Nephron (organoid): Measurements from ENCODE around the gene CARD11.
"Not testable (repeated sequence)": the region's sequence is repeated elsewhere in the genome, so short reads cannot be mapped to it uniquely, and the experiment has no call there.

Source experiments
- H3K27ac Mint-ChIP-seq, 3 experiments: 2 replicates each; pipeline ENCODE4 v1.8.0; 2020; ENCODE audit warnings: mixed read lengths in 3 of 3, mild to moderate bottlenecking in 2 of 3, moderate library complexity in 1 of 3
- H3K27me3 Mint-ChIP-seq: 2 replicates; pipeline ENCODE4 v1.8.0; 2021; ENCODE audit warnings: low read depth, mild to moderate bottlenecking, moderate library complexity, mixed read lengths
- H3K36me3 Mint-ChIP-seq: 2 replicates; pipeline ENCODE4 v1.8.0; 2020; ENCODE audit warnings: low read depth, mixed read lengths
- H3K4me1 Mint-ChIP-seq: 2 replicates; pipeline ENCODE4 v1.8.0; 2020; ENCODE audit warnings: mixed read lengths
- H3K4me3 Mint-ChIP-seq, 3 experiments: 2 replicates each; pipeline ENCODE4 v1.8.0; 2020; ENCODE audit warnings: mild to moderate bottlenecking in 3 of 3, mixed read lengths in 3 of 3, moderate library complexity in 2 of 3
- H3K9me3 Mint-ChIP-seq: 2 replicates; pipeline ENCODE4 v1.8.0; 2020; ENCODE audit warnings: mixed read lengths
- TF ChIP-seq, protein P1 (sequence below), 3 experiments: fragments of 200-600 bp; sonication (generic); IDR thresholded peaks; one replicate each; pipeline ENCODE4 v1.5.0; 2021; ENCODE audit warnings: antibody characterized with exemption in 3 of 3; ENCODE audit not compliant: unreplicated experiment in 3 of 3

Gene CARD11

DNA sequence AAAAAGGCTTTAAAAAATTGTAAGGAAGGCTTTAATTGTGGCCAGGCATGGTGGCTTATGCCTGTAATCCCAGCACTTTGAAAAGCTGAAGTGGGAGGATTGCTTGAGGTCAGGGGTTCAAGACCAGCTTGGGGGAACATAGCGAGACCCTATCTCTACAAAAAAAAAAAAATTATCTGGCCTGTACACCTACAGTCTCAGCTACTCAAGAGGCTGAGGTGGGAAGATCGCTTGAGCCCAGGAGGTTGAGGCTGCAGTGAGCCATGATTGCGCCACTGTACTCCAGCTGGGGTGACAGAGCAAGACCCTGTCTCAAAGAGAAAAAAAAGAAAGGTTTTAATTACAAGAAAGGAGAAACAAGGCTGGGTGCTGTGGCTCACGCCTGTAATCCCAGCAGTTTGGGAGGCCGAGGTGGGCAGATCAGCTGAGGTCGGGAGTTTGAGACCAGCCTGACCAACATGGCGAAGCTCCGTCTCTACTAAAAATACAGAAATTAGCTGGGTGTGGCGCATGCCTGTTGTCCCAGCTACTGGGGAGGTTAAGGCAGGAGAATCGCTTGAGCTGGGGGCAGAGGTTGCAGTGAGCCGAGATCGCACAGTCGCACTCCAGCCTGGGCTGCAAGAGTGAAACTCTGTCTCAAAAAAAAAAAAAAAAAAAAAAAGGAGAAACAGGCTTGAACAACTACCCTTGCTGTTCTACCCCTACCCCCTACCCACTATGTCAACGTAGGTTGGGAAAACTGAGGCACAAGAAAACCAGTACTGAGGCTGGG is 83.7 kb downstream of the CARD11 start:
- TF ChIP-seq, protein P1, sequence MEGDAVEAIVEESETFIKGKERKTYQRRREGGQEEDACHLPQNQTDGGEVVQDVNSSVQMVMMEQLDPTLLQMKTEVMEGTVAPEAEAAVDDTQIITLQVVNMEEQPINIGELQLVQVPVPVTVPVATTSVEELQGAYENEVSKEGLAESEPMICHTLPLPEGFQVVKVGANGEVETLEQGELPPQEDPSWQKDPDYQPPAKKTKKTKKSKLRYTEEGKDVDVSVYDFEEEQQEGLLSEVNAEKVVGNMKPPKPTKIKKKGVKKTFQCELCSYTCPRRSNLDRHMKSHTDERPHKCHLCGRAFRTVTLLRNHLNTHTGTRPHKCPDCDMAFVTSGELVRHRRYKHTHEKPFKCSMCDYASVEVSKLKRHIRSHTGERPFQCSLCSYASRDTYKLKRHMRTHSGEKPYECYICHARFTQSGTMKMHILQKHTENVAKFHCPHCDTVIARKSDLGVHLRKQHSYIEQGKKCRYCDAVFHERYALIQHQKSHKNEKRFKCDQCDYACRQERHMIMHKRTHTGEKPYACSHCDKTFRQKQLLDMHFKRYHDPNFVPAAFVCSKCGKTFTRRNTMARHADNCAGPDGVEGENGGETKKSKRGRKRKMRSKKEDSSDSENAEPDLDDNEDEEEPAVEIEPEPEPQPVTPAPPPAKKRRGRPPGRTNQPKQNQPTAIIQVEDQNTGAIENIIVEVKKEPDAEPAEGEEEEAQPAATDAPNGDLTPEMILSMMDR (IDR thresholded peaks at IDR 0.05; ENCODE audit: unreplicated experiment in 3 of 3), result no peak
- no peak overlapping the region for H3K27ac Mint-ChIP-seq
- H3K27me3 Mint-ChIP-seq, result peaks cover 8% of the 10 kb centered on the region
- no peaks in the 10 kb centered on the region for H3K36me3 Mint-ChIP-seq
- no peaks in the 10 kb centered on the region for H3K4me1 Mint-ChIP-seq
- no peak overlapping the region for H3K4me3 Mint-ChIP-seq
- peaks cover 17% of the 10 kb centered on the region for H3K9me3 Mint-ChIP-seq

DNA sequence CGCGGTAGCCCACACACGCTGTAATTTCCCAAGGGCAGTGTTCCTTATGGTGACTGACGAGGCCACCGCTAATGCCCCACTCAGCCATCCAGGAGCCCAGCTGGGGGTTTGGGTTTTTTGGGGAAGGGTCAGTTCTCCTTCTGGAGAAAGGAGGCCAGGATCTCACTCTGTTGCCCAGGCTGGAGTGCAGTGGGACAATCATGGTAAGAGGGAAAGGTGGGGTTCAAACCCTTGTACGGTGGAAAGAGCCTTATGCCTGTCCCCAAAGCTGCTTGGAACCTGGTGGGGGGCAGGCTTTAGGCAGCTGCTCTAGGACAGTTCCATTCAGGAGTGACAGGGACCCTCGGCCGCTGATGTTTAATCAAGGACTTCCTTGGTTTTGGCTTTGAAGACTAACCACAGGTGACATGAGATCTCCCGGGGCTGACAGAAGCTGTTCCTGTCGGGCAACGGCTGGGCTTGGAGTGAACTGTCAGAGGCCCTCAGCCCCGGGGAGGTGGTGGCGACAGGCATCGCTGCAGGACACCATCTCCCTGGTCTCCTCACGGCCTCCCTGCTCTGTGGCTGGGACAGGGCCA is 84.5 kb downstream of the CARD11 start:
- H3K9me3 Mint-ChIP-seq, result peaks cover 10% of the 10 kb centered on the region
- TF ChIP-seq, protein P1 (IDR thresholded peaks at IDR 0.05; ENCODE audit: unreplicated experiment in 3 of 3), result no peak
- no peaks in the 10 kb centered on the region for H3K36me3 Mint-ChIP-seq
- no peak overlapping the region for H3K4me3 Mint-ChIP-seq
- no peaks in the 10 kb centered on the region for H3K4me1 Mint-ChIP-seq
- no peak overlapping the region for H3K27ac Mint-ChIP-seq
- H3K27me3 Mint-ChIP-seq, result peaks cover 8% of the 10 kb centered on the region

DNA sequence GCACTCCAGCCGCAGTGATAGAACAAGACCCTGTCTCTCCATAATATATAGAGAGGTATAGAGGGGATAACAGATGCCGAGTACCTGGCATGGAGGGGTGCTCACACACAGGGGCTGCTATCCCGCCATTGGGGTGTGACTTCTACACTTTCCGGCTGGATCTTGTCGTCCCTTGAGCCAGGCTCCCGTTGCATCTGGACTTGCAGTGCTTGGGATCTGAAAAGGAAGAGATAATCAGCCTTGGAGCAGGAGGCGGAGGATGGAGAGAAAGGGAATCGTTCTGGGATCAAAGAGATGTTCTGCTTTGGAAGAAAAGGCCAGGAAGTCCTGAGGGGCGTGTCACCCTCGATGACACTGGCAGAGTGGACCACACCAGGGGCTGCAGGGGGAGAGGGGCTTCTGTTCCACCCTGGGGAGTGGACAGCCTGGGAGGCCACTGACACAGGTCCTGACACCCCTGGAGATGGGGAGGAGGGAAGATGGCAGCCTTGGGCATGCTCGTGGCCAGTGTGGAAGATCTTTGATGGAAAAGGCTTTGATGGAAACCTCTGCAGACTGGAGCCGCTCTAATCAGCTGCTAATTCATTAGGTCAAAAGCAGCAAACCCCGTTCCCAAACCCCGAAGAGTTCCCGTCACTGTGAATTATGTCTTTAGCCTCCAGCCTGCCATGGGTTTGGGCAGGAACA is 85.1 kb downstream of the CARD11 start:
- Mint-ChIP-seq H3K36me3 (no peaks in the 10 kb centered on the region), H3K4me3 (no peak overlapping the region), H3K27me3 (peaks cover 8% of the 10 kb centered on the region), H3K27ac (no peak overlapping the region), H3K9me3 (peaks cover 9% of the 10 kb centered on the region), H3K4me1 (no peaks in the 10 kb centered on the region)
- TF ChIP-seq, protein P1 (IDR thresholded peaks at IDR 0.05; ENCODE audit: unreplicated experiment in 3 of 3), result no peak

DNA sequence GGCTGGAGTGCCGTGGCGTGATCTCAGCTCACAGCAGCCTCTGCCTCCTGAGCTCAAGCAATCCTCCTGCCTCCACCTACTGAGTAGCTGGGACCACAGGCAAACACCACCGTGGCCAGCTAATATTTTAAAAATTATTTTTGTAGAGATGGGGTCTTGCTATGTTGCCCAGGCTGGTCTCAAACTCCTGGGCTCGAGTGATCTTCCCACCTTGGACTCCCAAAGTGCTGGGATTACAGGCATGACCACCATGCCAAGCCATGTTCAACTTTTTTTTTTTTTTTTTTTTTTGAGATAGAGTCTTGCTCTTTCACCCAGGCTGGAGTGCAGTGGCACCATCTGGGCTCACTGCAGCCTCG is 86.3 kb downstream of the CARD11 start:
- H3K27me3 Mint-ChIP-seq, H3K36me3 Mint-ChIP-seq, H3K9me3 Mint-ChIP-seq, H3K4me1 Mint-ChIP-seq, H3K4me3 Mint-ChIP-seq, H3K27ac Mint-ChIP-seq: not testable (repeated sequence)

DNA sequence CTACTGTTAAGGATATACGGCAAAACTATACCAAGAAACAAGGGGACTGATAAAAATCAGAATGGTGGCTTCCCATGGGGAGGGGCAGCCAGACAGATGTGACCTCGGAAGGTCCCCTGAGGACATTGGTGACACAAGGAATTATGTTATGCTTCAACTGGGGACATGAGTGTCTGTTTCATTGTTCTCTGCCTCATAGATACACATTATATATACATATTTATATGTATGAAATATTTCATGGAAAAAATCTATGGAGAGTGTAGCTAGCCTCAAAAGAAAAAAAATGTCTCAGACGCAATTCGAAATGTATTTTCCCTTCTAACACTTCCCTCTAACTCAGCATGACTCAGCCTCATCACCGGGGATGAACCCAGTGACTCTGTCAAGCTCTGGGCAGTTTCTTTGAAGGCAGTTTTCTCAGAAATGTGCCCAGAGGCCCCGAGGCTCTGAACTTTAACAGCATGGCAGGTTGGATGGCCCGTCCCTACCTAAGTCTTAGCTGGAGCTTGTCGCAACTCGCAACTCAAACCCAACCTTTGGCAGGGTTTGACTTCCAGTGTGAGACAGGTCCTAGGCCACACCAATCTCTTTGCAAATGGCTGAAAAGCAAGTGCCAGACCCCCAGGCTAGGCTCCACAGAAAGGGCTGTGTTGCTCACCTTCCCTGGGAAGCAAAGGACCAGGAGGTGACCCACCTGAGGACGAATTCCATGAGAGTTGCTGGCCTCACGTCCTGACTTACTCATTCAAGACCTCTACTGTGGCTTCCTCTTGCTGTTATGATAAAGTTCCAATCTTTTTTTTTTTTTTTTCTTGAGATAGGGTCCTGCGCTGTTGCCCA is 86.9 kb downstream of the CARD11 start:
- Mint-ChIP-seq H3K4me3 (no peak overlapping the region), H3K27me3 (peaks cover 4% of the 10 kb centered on the region), H3K9me3 (no peaks in the 10 kb centered on the region), H3K36me3 (no peaks in the 10 kb centered on the region), H3K4me1 (no peaks in the 10 kb centered on the region), H3K27ac (no peak overlapping the region)
- TF ChIP-seq, protein P1 (IDR thresholded peaks at IDR 0.05; ENCODE audit: unreplicated experiment in 3 of 3), result no peak

DNA sequence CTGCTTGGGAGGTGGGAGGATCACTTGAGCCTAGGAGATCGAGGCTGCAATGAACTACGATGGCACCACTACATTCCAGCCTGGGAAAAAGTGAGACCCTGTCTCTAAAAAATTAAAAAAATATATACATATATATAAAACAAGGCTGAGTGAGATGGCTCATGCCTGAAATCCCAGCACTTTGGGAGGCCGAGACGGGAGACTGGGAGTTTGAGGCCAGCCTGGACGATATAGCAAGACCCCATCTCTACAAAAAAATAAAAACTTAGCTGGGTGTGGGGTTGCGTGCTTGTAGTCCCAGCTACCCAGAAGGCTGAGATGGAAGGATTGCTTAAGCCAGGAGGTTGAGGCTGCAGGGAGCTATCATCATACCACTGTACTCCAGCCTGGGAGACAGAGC is 87.6 kb downstream of the CARD11 start:
- TF ChIP-seq, protein P1 (IDR thresholded peaks at IDR 0.05; ENCODE audit: unreplicated experiment in 3 of 3), result no peak
- Mint-ChIP-seq H3K27me3 (peaks cover 4% of the 10 kb centered on the region), H3K4me1 (peaks cover 2% of the 10 kb centered on the region), H3K4me3 (no peak overlapping the region), H3K27ac (no peak overlapping the region), H3K36me3 (no peaks in the 10 kb centered on the region), H3K9me3 (peaks cover 2% of the 10 kb centered on the region)
